Ishikawa (cell line): ENCODE results near the gene PIGU.

ENCODE experiments used
- CEBPB ChIP-seq: IDR thresholded peaks from 2 replicates; pipeline ENCODE4 v1.6.1; 2012
- CREB1 ChIP-seq: IDR thresholded peaks from 2 replicates; pipeline ENCODE4 v1.6.1; 2012; ENCODE audit warnings: low read depth
- EGR1 ChIP-seq: IDR thresholded peaks from 2 replicates; pipeline ENCODE4 v1.6.1; 2012
- EP300 ChIP-seq: IDR thresholded peaks from 2 replicates; pipeline ENCODE4 v1.6.1; 2012; ENCODE audit warnings: borderline replicate concordance
- FOXM1 ChIP-seq: IDR thresholded peaks from 2 replicates; pipeline ENCODE4 v1.6.1; 2012; ENCODE audit warnings: low read depth, borderline replicate concordance
- NFIC ChIP-seq: IDR thresholded peaks from 2 replicates; pipeline ENCODE4 v1.6.1; 2012
- RAD21 ChIP-seq: IDR thresholded peaks from 2 replicates; pipeline ENCODE4 v1.6.1; 2012; ENCODE audit warnings: low read depth
- REST ChIP-seq: IDR thresholded peaks from 2 replicates; pipeline ENCODE4 v1.6.1; 2012; ENCODE audit warnings: low read depth, mild to moderate bottlenecking
- TAF1 ChIP-seq: IDR thresholded peaks from 2 replicates; pipeline ENCODE4 v1.6.1; 2012; ENCODE audit warnings: low read depth, mild to moderate bottlenecking
- TCF12 ChIP-seq: IDR thresholded peaks from 2 replicates; pipeline ENCODE4 v1.6.1; 2012; ENCODE audit warnings: low read depth
- TEAD4 ChIP-seq: IDR thresholded peaks from 2 replicates; pipeline ENCODE4 v1.6.1; 2012
- USF1 ChIP-seq: IDR thresholded peaks from 2 replicates; pipeline ENCODE4 v1.6.1; 2012
- YY1 ChIP-seq: IDR thresholded peaks from 2 replicates; pipeline ENCODE4 v1.6.1; 2012; ENCODE audit warnings: low read depth
- ZBTB7A ChIP-seq: IDR thresholded peaks from 2 replicates; pipeline ENCODE4 v1.6.1; 2012; ENCODE audit warnings: low read depth
- TF ChIP-seq, protein P1 (sequence below): IDR thresholded peaks from 2 replicates; pipeline ENCODE4 v1.6.1; 2012

PIGU gene

GRCh38 chr20:34539756-34540155 lies 137.1 kb downstream of the PIGU start:
- TF ChIP-seq RAD21 (no peak), TCF12 (no peak), TEAD4 (no peak), CEBPB (no peak), REST (no peak), YY1 (no peak), EGR1 (no peak), EP300 (no peak), USF1 (no peak)

DNA sequence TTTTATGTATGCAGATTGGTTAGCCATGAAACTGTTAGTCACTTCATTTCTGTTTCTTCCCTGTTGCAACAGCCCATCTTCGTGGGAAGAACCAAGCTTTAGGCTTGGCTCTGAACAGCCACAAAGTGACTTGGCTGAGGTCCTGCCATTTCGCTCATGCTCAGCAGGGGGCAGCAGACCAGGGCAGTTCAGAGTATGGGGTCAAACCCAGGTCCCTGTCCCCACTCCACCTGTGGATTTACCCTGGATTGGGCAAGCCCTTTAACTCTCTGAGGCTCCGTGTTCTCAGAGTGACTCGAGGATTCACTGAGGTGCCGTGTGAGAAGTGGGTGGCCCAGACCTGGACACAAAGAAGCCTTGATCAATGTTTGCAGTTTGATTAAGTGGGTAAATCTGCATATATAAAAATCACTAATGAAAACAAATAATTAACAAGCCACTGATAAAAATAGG lies 138.2 kb downstream of the PIGU start:
- TF ChIP-seq RAD21: peak; percentile 53
- no peak for TF ChIP-seq TEAD4

GRCh38 chr20:34537651-34538050 lies 139.2 kb downstream of the PIGU start:
- TF ChIP-seq FOXM1: no peak
- TF ChIP-seq, protein P1, sequence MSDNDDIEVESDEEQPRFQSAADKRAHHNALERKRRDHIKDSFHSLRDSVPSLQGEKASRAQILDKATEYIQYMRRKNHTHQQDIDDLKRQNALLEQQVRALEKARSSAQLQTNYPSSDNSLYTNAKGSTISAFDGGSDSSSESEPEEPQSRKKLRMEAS: no peak

- TF ChIP-seq EP300: no peak
- TF ChIP-seq FOXM1: no peak
- no peak for TF ChIP-seq EGR1
- no peak for TF ChIP-seq NFIC
- no peak for TF ChIP-seq YY1
- no peak for TF ChIP-seq TAF1
- no peak for TF ChIP-seq CREB1
- no peak for TF ChIP-seq ZBTB7A
- TF ChIP-seq USF1: no peak
- no peak for TF ChIP-seq REST
- TF ChIP-seq TEAD4: no peak
- TF ChIP-seq, protein P1: no peak
- no peak for TF ChIP-seq TCF12
- TF ChIP-seq RAD21: no peak
- TF ChIP-seq CEBPB: no peak
These were observed 140.0 kb downstream of the PIGU start for GRCh38 chr20:34536798-34537394.

GRCh38 chr20:34535857-34536256 lies 141.0 kb downstream of the PIGU start:
- TF ChIP-seq CREB1 (no peak), TEAD4 (no peak), FOXM1 (no peak), TAF1 (no peak), EGR1 (no peak), EP300 (no peak), USF1 (no peak), YY1 (no peak), RAD21 (no peak), REST (no peak), NFIC (no peak), TCF12 (no peak), ZBTB7A (no peak)
